Measurements from ENCODE around the gene EIF3J. TPM values are rescaled to one million over a fixed set of nuclear protein-coding genes. Genes with fewer than 3 reads are reported as not detected.
A peak's percentile ranks its signal among the peaks of the same experiment; 100 is the strongest.
"Not testable (repeated sequence)": the region's sequence is repeated elsewhere in the genome, so short reads cannot be mapped to it uniquely, and the experiment has no call there.

The EIF3J gene
- total RNA-seq, 1 donor from 2014 or later: 52.1 TPM

DNA sequence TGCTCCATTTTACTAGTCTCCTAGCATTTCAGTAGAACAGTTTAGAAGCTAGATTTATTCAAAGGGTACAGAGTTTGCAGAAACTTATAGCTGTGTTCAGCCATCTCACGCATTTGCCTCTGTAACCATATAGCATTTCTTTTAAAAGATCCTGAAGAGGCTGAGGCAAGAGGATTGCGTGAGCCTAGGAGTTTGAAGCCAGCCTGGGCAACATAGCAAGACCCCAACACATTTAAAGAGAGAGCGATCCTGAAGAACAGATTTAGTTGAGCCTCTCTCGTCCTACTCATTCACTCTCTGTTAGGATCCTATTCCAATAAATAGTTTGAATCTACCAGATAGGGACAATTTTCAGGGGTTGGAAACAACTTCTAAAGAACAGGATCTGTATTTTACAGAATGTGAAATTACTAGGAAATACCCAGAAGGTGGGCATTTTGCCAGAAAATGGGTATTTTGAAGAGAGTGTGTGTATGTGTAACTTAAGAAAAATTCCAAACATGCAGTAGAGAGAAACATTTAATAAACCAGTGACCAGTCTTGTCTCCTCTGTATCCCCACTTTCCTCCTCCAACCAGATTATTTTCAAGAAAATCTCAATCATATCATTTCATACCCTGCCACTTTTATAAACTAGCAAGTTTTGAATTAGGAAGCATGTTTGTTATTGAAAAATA lies 4.5 kb downstream of the EIF3J start:
- no peak for DNase-seq (ENCODE audit: low spot score)

DNA sequence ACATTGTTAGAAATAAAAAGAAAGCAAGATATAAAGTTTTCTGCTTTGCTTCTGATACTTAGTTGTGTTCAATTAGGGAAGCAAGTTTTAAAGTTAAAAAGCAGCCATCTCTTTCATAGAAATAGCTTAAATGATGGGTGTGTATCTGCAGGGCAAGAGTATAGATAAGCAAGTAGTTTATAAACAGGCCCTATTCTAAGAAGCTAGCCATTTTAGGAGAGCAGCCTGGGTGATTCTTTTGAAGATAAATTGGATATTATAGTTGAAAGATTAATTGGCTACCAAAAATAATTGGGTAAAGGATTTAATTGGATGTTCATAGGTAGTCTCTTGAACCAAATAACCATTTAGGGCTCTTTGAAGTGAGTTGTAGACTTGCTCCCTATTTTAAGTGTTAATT lies 5.6 kb downstream of the EIF3J start:
- DNase-seq (ENCODE audit: low spot score): no peak

DNA sequence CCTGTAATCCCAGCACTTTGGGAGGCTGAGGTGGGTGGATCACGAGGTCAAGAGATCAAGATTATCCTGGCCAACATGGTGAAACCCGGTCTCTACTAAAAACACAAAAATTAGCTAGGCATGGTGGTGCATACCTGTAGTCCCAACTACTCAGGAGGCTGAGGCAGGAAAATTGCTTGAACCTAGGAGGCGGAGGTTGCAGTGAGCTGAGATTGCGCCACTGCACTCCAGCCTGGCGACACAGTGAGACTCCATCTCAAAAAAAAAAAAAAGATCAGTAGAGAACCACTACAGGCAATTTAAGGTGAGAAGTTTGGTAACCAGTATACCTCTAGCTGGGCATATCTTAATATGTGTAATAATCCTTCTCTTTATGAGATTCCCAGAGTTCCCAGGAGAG lies 7.8 kb downstream of the EIF3J start:
- DNase-seq (ENCODE audit: low spot score): not testable (repeated sequence)

DNA sequence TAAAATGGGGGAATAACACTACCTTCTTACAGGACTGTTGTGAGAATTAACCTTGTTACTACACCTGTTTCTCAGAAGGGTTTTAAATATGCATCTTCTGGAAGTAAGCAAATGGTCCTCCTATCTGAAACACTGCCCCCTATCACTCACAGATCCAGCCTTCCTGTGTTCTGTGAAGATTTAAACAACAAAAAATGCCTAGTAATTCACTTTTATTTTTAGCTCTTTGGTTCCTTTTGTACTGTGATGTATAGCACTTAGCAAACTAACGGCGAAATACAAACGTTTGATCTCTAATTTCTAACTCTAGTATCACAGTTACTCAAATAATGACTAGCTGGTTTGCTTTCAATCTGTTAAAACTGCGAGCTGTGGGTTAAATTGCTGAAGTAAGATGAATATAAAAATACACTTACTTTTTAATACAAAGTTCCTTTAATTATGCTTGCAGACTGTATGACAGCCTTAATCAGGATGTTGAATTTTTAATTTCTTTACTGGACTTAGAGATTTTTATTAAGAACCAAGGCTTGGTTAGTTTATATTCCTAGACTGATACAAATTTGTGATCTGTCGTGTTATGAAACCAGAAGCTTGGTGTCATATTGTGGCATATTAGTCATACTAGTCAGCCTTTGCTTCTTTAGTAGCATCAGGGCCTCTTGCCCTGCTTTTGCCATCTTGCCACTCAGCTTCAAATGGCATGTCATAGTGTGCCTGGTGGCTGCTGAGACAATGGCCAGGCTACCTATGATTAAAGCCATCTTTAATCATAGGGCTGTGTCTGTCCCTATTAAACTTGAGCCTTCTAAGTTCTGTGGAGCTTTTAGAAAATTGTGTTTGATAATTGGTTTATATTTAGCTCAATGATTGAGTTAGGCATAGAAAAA lies 9.2 kb downstream of the EIF3J start:
- no peak for DNase-seq (ENCODE audit: low spot score)

DNA sequence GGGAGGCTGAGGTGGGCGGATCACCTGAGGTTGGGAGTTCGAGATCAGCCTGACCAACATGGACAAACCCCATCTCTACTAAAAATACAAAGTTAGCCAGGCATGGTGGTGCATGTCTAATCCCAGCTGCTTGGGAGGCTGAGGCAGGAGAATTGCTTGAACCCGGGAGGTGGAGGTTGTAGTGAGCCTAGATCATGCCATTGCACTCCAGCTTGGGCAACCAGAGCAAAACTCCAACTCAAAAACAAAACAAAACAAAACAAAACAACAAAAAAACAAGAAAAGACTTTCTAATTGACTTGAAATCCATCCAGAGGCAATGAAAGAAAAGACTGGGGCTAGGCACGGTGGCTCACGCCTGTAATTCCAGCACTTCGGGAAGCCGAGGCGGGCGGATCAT lies 12.2 kb downstream of the EIF3J start:
- not testable (repeated sequence) for DNase-seq (ENCODE audit: low spot score)

DNA sequence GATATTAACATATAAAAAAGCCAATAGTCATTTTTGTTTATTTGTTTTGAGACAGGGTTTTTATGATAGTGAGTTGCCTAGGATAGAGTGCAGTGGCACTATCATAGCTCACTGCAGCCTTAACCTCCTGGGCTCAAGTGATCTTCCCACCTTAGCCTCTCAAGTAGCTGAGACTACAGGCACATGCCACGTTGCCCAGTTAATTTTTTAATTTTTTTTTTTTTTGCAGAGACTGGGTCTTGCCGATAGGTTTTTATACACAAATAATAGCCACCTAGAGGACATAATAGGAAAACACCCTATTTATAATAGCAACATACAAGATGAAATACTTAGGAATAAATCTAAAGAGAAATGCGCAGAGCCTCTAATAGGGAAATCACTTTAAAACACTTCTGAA lies 13.3 kb downstream of the EIF3J start:
- DNase-seq (ENCODE audit: low spot score): no peak

DNA sequence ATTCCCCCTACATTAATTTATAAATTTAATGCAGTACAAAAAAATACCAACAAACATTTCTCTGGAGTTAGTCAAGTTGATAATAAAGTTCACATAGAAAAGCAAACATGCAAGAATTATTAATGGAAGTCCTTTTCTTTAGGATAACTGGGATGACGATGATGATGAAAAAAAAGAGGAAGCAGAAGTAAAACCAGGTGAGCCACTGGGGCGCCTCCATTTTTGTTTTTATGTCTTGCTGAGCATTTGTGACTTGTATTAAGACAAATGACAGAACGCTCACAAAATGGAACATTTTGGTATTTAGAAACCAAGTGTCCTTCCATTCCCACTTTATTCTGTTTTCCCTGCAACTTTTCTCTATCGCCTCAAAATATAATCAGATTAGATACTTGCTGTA lies 13.8 kb downstream of the EIF3J start:
- DNase-seq (ENCODE audit: low spot score): no peak

DNA sequence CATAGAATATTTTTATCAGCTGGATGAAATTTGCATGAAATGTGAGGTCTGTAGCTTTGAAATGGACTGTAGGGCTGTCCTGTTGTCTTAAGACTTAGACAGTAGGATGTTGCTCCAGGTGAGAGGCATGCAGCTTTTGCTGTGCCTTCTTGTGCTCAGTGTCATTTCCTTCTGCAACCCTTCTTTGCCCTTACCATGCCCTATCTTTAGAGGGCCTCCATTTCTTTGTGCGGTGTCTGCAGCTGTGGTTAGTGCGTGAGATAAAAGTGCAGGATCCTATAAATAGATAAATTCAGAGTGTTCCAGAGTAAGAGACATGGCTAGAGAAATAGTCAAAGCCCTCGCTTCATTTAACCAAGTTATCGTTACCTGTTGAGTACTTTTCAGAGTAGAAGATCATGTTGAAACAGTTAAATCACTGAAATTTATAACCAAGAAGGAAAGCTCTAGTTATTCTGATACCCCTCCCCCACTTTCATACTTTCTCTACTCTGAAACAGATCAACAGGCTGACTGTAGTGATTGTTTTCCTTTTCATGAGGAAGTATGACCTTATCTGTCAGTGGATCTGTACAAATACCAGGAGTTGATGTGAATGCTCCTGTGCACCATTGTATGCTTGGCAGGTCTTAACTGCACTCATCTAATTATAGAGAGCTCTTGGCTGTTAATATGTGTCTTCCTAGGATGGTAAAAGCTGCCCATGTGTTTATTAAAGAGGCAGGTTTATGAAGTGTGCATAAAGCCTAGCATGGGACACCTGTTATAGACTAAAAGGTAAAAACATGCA lies 18.2 kb downstream of the EIF3J start:
- DNase-seq (ENCODE audit: low spot score): no peak

DNA sequence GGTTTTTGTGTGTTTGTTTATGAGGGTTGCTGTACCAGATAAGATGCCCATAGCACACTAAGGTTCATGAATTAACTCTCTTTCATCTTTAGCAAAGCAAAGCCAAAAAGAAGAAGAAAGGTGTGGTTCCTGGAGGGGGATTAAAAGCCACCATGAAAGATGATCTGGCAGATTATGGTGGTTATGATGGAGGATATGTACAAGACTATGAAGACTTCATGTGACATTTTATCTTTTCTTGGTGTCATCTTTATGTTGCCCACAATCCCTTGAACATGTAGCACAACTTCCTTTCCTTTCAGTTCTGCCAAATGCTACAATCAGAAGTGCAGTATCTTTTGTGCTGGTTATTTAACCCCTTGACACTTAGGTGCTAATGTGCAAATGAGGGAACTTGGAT lies 24.0 kb downstream of the EIF3J start:
- not testable (repeated sequence) for DNase-seq (ENCODE audit: low spot score)

DNA sequence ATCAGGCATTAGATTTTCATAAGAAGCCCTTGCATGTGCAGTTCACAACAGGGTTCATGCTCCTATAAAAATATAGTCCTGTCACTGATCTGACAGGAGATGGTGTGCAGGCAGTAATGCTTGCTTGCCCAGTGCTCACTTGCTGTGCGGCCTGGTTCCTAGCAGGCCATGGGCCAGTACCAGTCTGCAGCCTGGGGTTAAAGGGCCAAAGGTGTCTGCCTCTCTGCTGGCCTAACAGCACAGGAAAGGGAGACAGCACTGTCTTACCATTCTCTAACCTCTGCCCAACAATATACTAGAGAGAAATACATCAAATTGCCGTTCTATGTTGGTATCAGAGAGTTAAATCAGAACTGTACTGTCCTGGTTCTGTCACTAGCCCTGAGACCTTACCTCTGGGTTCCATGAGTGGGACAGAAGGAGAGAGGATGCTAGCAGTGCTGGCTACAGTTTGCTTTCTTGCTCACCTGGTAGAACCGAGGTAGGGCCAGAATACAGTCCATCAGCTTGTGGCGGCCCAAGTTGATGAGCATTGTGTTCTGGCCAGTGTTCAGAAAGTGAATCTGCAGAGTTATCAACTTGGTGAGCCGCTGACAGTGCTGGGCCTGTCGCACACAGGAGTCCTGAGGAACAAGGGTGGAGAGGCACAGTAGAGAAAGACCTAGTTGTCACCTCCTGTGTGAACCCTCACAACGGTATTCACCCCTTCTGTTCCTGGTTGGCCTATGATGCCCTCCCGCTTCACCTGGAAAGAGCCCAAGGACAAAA lies 28.6 kb downstream of the EIF3J start:
- DNase-seq (ENCODE audit: low spot score): no peak

DNA sequence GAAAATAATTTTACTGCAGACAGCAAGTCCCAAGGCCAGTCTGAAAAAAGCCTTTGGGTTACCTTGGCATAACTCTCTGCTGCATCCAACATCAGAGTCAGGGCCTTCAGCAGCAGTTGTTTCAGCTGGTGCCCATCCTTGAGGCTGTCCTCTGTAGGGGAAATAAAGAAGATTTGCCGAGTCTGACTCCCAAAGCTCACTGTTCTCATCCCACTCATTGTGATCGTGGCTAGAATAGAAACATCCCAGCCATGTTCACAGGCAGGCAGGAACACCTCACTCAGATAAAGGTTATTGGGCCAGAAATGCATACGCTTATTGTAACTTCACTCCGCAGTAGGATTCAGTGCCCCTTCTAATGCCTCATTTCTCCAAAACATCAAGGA lies 29.2 kb downstream of the EIF3J start:
- no peak for DNase-seq (ENCODE audit: low spot score)

DNA sequence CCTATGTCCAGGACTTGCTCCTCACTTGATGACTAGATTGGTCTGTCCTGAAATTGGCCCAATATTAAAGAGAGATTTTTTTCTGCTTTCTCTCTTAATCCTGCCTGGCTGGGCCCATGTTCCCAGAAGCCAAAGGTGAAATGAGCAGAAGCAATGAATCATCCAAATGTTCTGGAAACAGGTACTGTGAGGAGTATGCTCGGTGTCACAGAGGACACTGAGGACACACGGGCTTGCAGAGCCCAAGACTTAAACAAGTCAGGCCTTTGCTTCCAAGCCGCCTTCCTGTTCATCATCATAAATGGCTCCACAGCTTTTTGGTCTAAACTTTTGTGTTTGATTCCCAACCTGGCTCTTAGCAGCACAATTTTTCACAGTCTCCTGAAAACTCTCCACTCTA lies 31.4 kb downstream of the EIF3J start:
- DNase-seq (ENCODE audit: low spot score): no peak

DNA sequence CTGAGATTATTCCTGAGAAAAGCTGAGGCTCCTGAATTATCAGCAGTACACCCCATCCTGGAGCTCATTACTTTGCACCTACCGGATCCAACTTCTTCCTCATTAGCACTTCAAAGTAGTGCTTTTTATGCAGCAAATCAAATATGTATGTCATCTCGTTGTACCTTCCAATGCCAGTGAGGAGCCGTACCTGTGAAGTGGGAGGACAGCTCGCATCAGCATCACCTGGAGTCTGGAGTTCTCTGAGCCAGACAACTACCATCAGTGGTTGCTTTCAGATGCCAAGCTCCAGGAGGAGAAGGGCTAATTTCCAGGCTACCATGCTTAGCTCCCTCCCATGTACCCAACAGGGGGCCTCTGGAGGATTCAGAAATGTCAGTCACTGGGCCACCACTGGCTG lies 32.4 kb downstream of the EIF3J start:
- no peak for DNase-seq (ENCODE audit: low spot score)

DNA sequence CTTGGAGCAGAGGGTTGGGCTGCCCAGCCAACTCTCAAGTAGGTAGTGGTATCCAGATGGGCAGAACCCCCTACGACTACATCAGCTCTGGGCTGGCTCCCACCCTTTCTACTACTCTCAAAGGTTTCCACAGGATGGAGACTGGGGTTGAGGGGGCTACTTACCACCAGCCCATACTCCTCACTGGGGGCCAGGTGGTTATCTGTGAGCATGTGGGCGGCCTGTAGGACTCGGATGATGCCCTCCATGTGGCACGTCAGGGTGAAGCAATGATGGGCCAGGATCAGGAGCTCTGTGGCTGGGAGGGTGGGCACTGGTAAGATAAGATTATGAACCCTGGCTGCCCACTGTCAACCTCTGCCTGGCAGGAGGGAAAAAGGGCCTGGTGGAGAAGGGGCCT lies 33.4 kb downstream of the EIF3J start:
- no peak for DNase-seq (ENCODE audit: low spot score)

DNA sequence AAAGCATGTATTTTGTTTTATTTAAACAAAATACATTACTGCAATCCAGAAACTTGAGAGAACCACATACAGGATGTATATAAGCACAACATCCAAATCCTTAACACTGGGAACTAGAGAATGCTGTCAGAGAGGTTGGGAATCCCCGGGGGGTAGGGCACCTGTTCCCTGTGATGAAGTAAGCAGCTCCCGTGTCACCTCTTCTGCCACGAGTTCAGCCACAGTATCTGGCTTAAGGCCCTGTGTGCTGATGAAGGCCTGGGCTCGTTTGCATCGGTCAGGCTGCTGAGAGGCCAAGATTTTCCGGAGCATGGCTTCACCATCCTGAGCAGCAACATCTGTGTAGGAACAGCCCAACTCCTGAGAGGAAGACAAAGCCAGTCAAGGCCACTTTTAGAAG lies 36.4 kb downstream of the EIF3J start:
- no peak for DNase-seq (ENCODE audit: low spot score)

DNA sequence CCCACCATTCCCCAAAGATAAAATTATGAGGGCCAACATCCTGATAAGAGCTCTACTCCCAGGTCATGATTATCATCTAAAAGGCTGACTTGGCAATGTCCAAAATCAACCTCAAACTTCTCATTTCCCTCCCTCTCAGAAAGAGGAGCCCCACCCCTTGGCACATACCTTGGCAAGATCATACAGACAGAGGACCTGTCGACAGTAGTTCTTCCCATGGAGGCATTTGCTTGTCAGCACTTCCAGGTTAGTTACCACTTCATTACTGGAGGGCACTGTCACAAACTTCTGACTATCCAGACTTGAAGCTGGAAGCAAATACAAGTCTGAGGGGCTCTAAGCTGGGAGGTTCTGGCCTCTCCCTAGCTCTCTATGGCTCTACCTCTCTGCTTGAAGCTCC lies 37.8 kb downstream of the EIF3J start:
- DNase-seq (ENCODE audit: low spot score): no peak

DNA sequence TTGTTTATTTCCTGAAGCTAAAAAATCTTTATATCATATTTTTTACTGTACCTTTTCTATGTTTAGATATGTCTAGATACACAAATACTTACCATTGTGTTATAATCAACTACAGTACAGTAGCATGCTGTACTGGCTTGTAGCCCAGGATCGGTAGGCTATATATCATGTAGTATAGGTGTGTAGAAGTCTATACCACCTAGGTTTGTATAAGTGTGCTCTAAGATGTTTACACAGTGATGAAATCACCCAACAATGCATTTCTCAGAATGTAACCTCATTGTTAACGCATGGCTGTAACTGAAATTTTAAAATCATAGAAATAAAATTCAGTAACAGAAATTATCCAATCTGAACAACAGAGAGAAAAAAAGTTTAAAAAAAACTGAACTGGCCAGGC lies 43.2 kb downstream of the EIF3J start:
- no peak for DNase-seq (ENCODE audit: low spot score)

DNA sequence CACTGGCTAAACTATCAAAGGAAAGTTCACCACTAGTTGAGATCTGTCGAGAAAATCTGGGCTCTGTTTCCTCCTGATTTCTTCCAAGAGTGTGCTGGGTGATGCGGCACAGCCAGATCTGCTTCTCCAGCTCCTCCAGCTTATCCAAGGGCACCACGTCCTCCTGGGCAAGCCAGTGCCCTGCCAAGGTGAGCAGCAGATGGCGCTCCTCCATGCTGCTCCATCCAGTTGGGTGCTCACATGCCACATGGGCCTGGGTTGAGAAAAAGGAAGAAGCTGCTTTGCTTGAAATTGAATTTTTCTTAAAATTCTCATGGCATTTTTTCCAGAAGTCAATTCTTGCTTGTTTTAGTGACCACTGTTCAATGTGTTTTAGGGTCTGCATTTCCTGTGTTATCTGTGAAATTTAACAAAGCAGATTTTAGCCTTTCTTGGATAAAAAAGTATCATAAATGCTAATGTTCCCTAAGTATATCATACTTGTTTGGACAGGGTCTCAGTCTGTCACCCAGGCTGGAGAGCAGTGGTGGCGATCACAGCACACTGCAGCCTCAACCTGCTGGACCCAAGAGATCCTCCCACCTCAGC lies 47.3 kb downstream of the EIF3J start:
- DNase-seq (ENCODE audit: low spot score): peak; percentile 39

DNA sequence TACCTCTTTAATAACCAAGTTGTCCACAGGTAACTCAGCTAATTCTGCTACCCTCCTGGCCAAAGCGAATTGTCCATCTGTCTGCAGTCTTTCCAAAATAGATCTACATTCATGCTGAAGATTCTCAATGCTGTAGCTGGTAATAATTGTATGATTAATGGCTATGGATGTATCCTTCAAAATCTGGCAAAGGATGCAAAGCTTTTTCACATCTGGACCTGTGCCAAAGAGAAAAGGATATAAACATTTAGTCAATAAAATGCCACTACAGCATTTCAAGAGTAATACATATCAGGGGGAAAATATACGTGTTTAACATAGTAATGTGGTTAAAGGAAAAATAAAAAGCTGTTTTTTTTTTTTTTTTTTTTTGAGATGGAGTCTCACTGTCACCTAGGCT lies 48.7 kb downstream of the EIF3J start:
- DNase-seq (ENCODE audit: low spot score): no peak

DNA sequence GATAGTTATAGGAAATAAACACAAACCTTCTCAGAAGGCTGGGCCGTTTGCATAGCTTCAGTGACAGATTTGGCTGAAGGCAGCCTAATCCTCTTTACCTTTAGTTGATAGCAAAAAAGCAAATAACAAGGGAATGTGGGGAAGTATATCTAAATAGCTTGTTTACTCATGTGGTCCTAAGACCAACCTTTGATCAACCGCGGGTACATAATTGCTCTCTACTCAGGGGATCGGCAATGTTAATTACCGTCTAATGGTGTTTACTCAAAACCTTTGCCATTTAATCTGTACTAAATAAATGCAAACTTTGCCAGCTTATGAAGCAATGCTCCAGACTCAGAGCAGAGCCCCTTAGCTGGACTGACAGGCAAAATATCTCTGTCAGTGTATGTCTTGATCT lies 51.6 kb downstream of the EIF3J start:
- DNase-seq (ENCODE audit: low spot score): no peak

DNA sequence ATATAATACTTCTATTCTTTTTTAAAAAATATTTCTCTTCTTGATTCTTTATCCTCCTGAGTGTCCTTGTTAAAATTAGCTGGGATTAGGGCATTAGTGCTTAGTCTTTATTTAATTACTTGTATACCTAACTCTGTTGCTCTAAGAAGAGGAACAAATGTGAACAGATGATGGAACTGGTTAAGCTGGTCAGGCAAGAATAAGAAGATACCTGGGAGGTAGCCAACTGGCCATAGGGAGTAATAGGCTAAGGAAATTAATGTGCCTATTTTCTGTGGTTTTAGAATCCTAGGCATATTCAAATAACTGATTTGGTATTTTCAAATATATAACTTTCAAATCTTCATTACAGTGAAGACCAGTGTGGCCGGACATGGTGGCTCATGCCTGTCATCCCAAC lies 54.4 kb downstream of the EIF3J start:
- DNase-seq (ENCODE audit: low spot score): no peak

Data from mucosa of gallbladder (tissue), 1 donor.